ENCODE results near the gene SLIT1.

DNA sequence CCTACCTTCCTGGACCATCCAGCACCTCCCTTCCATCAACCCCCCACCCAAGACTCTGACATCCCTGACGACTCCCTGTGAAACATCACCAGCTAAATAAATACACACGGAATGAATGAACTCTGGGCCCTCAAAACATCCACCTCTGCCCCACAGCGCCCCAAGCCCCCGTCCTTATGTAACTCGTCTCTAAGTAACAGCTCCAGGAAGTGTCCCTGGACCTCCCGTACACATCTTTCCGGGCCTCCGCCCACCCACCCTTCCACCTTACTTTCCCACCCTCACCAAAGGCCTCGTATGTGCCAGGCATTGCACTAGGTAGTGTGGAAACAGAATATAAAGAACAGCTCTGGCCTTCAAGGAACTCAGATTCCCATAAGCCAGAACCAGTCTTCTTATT is 27.7 kb upstream of the SLIT1 start:
- TF ChIP-seq REST (IDR thresholded peaks at IDR 0.05; ENCODE audit: low read depth) (no peak), FOXM1 (IDR thresholded peaks at IDR 0.05; ENCODE audit: borderline replicate concordance, low read depth) (no peak), TAF1 (IDR thresholded peaks at IDR 0.05; ENCODE audit: low read depth) (no peak)
- TF ChIP-seq, protein P1, sequence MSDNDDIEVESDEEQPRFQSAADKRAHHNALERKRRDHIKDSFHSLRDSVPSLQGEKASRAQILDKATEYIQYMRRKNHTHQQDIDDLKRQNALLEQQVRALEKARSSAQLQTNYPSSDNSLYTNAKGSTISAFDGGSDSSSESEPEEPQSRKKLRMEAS (IDR thresholded peaks at IDR 0.05): no peak
